ENCODE data around the gene STK32B.

DNA sequence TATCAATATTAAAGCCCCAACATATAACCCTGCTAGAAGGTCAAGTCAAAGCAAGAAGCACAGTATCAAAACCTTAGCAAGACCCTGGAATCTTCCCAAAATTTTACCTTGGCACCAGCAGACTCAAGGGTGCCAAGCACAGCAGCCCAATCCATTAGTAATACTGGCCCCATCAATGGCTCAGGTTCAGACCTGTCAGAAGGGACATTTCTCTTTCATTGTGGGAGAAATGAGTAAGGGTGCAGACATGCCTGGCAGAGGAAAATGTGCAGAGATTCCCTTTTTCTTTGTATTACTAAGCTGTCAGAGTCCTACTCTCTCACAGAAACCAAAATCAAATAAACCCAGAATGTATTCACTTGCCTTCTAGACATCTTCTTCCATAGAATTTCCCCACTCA is 453.2 kb downstream of the STK32B start:
- TF ChIP-seq, protein P1, sequence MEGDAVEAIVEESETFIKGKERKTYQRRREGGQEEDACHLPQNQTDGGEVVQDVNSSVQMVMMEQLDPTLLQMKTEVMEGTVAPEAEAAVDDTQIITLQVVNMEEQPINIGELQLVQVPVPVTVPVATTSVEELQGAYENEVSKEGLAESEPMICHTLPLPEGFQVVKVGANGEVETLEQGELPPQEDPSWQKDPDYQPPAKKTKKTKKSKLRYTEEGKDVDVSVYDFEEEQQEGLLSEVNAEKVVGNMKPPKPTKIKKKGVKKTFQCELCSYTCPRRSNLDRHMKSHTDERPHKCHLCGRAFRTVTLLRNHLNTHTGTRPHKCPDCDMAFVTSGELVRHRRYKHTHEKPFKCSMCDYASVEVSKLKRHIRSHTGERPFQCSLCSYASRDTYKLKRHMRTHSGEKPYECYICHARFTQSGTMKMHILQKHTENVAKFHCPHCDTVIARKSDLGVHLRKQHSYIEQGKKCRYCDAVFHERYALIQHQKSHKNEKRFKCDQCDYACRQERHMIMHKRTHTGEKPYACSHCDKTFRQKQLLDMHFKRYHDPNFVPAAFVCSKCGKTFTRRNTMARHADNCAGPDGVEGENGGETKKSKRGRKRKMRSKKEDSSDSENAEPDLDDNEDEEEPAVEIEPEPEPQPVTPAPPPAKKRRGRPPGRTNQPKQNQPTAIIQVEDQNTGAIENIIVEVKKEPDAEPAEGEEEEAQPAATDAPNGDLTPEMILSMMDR (conservative IDR thresholded peaks at IDR 0.05) = no peak
- TF ChIP-seq ZFX (IDR thresholded peaks at IDR 0.05) = no peak

Data from C4-2B (cell line).